A549 treated with Mapracorat at 1 μM for 4 hours (cell line): Measurements from ENCODE around the gene MAGEB5. TPM values are rescaled to one million over a fixed set of nuclear protein-coding genes. Genes with fewer than 3 reads are reported as not detected.

Source experiments
- total RNA-seq: library from RNA; stranded (reverse); fragments of 200-300 nt; extraction: Qiagen RNA extraction; gene quantifications from 5 replicates; pipeline ENCODE4 v1.2.3, GENCODE V29; 2022

Gene MAGEB5
- total RNA-seq: not detected in 5 replicates

DNA sequence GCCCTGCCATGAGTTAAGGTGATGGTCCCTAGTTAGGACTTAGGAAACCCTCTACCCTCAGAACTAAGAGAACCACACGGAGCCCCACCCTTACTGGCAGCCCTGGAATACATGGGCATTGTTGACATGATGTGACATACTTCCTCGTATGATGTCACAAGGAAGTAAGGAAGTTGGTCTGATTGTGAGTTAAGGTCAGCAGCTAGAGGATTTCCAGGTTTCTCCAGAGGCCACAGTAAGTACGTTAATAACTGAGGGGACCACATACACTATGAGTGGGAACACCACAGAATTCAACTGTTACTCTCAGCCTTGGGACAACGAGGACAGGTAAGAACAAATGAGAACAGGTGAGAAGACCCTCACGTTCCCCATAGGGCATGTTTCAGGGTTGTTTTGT lies at the start of gene MAGEB5:
TSS of gene MAGEB5 (plus strand) at position 301 of the 400 bp plus-strand sequence. CDS start 1,133 bp downstream, outside the sequence.

DNA sequence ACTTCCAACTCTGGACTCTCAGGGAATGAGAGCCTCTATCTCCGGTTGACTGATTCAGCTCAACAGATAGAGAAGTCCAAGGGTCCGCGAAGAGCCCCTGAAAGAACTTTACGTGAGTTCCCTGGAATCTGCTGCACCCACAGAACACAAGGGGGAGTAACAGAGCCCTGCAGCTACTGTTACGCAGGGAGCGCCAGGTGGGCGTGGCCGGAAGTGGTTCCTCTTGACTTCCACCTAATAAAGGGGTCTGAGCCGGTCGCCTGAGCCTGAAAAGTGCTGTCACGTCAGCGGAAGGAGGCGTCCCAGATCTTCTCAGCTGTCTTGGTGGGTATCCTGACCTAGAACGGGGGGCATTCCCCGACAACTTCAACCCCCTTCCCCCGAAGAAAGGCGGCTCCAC lies 23.8 kb upstream of the MAGEB5 start, which contains the start of gene MAGEB6:
TSS of gene MAGEB6 (plus strand) at position 237 of the 400 bp plus-strand sequence. CDS start 1,407 bp downstream, outside the sequence.

Other genes starting within 250 kb of the MAGEB5 start
- gene MAGEB18, start 77.8 kb upstream of the MAGEB5 start, total RNA-seq: not detected in 5 replicates
- gene MAGEB6B, start 55.6 kb upstream of the MAGEB5 start, total RNA-seq: not detected in 5 replicates
- gene MAGEB6, start 23.7 kb upstream of the MAGEB5 start, total RNA-seq: 0.08 TPM in 1 of 5 replicates, not detected in the others